Spleen (tissue), 11 donors: ENCODE measurements around the gene FARP1. TPM values are rescaled to one million over a fixed set of nuclear protein-coding genes. Genes with fewer than 3 reads are reported as not detected.

Source experiments
- DNase-seq: peaks from one replicate; pipeline ENCODE4 v3.0.0-alpha.2; 2020
- H3K27ac ChIP-seq, 8 donors: fragments of 200-600 bp; sonication (generic) in 7 of 8; 1 replicate in 4 of 8; 2 replicates in 4 of 8; pipeline versions ENCODE4 v1.5.0 to v1.8.0; 2016 to 2021; ENCODE audit warnings: inconsistent platforms in 4 of 8, mild to moderate bottlenecking in 4 of 8, moderate library complexity in 1 of 8
- H3K27me3 ChIP-seq, 7 donors: fragments of 200-600 bp; sonication (generic) in 6 of 7; replicated peaks in 1 of 7; 1 replicate in 4 of 7; 2 replicates in 3 of 7; pipeline versions ENCODE4 v1.5.0 to v1.8.0; 2016 to 2021; ENCODE audit warnings: inconsistent platforms in 3 of 7, mild to moderate bottlenecking in 1 of 7
- H3K36me3 ChIP-seq, 6 donors: fragments of 200-600 bp; sonication (generic) in 5 of 6; 1 replicate in 4 of 6; 2 replicates in 2 of 6; pipeline versions ENCODE4 v1.5.0 to v1.8.0; 2016 to 2021; ENCODE audit warnings: inconsistent platforms in 2 of 6
- H3K4me1 ChIP-seq, 6 donors: fragments of 200-600 bp; sonication (generic) in 5 of 6; 1 replicate in 3 of 6; 2 replicates in 3 of 6; pipeline versions ENCODE4 v1.5.0 to v1.8.0; 2016 to 2021; ENCODE audit warnings: inconsistent platforms in 3 of 6
- H3K4me3 ChIP-seq, 8 donors: fragments of 200-600 bp; sonication (generic) in 7 of 8; 1 replicate in 4 of 8; 2 replicates in 4 of 8; pipeline versions ENCODE4 v1.5.0 to v1.8.0; 2016 to 2021; ENCODE audit warnings: inconsistent platforms in 4 of 8, mild to moderate bottlenecking in 4 of 8, moderate library complexity in 2 of 8
- H3K9me3 ChIP-seq, 8 donors: fragments of 200-600 bp; sonication (generic) in 7 of 8; 1 replicate in 4 of 8; 2 replicates in 4 of 8; pipeline versions ENCODE4 v1.5.0 to v1.8.0; 2016 to 2021; ENCODE audit warnings: inconsistent platforms in 4 of 8
- CTCF ChIP-seq, 11 experiments: fragments of 200-600 bp in 7 of 11; fragments of 450-650 bp in 4 of 11; sonication (generic) in 4 of 11; IDR thresholded peaks in 8 of 11; conservative IDR thresholded peaks in 3 of 11; 1 replicate in 7 of 11; 2 replicates in 4 of 11; pipeline versions ENCODE4 v1.4.0 to v1.8.0; 2016 to 2021; ENCODE audit warnings: antibody characterized with exemption in 11 of 11, inconsistent platforms in 4 of 11, mild to moderate bottlenecking in 1 of 11
- POLR2A ChIP-seq, 3 donors: fragments of 450-650 bp; IDR thresholded peaks; one replicate each; pipeline ENCODE4 v1.5.1; 2017; ENCODE audit warnings: antibody characterized with exemption in 3 of 3, mild to moderate bottlenecking in 1 of 3
- POLR2AphosphoS5 ChIP-seq, 3 donors: sonication (generic); formaldehyde crosslinking; IDR thresholded peaks; one replicate each; pipeline ENCODE4 v1.5.1; 2017; ENCODE audit warnings: antibody characterized with exemption in 3 of 3
- WGBS, 5 donors: extraction: QIAGEN DNeasy Blood & Tissue Kit in 3 of 5; methylation state at CpG; one replicate each; pipeline versions ENCODE4 v1.1.5 to v1.1.7; 2013 to 2018; 5-methylcytosine and 5-hydroxymethylcytosine counted together
- intact Hi-C: fragments of 100-400 bp; cut with DNase I; formaldehyde crosslinking; loops from one replicate; pipeline ENCODE4 v1.15.0; 2023; ENCODE audit warnings: low total_unique reads
- polyA plus RNA-seq, 3 donors: library from polyadenylated mRNA; stranded (reverse); fragments of 200-250 nt; gene quantifications; one replicate each; pipeline ENCODE4 v1.2.1, GENCODE V29; 2013
- total RNA-seq, 7 donors: library from RNA; depleted of rRNA in 3 of 7; stranded (reverse); fragments of >200 nt in 3 of 7; fragmentation: NEBNext Ultra II Directional in 4 of 7; extraction: Animal tissue kit (Norgen Biotek cat#: 25700) in 4 of 7; gene quantifications; one replicate each; pipeline versions ENCODE4 v1.1.0 to v1.2.1, GENCODE V29; 2016 to 2021
- donor health status: healthy with polysubstance abuse.
- donor health status: DM: no; HTN: no; CAD: no; lungs with moderate emphysema.
- donor health status: DM: no; HTN: no; CAD: no.
- donor health status: Bipolar disorder and iron deficiency.
- donor health status: healthy.
- donor health status: DM: no; HTN: no; CAD: no.
- donor health status: DM: yes; HTN: yes; CAD: no.

FARP1 gene
- total and polyA plus RNA-seq, 10 donors, result 3.7 to 60.9 (median 33.0) TPM

GRCh38 chr13:98206946-98207345 lies 64.1 kb downstream of the FARP1 start:
- Histone ChIP-seq H3K27ac (no peak overlapping the region), H3K4me1 (peaks cover 0 to 6% (median 2%) of the 10 kb centered on the region in 6 donors), H3K4me3 (no peak overlapping the region), H3K9me3 (peaks cover 0 to 27% (median 16%) of the 10 kb centered on the region in 8 donors), H3K36me3 (no peaks in the 10 kb centered on the region), H3K27me3 (no peaks in the 10 kb centered on the region)
- WGBS, 5 donors, result 79 to 90% (median 80%) methylated on average over 4 of the region's 4 CpGs
- TF ChIP-seq POLR2A (IDR thresholded peaks at IDR 0.05), result no peak
- TF ChIP-seq CTCF (IDR thresholded peaks at IDR 0.05 in 8 of 11, conservative IDR thresholded peaks at IDR 0.05 in 3 of 11), result no peak
- no peak for TF ChIP-seq POLR2AphosphoS5 (IDR thresholded peaks at IDR 0.05)
- no peak for DNase-seq
- intact Hi-C loops, result no loop called here

- intact Hi-C loops, result no loop called here
- Histone ChIP-seq H3K36me3 (no peaks in the 10 kb centered on the region), H3K9me3 (peaks cover 0 to 27% (median 16%) of the 10 kb centered on the region in 8 donors), H3K27me3 (no peaks in the 10 kb centered on the region), H3K4me1 (peaks cover 0 to 6% (median 2%) of the 10 kb centered on the region in 6 donors), H3K4me3 (no peak overlapping the region), H3K27ac (no peak overlapping the region)
- no peak for DNase-seq
- WGBS, 5 donors, result 68 to 91% (median 85%) methylated on average over 4 of the region's 4 CpGs
- TF ChIP-seq POLR2A (IDR thresholded peaks at IDR 0.05) (no peak), POLR2AphosphoS5 (IDR thresholded peaks at IDR 0.05) (no peak), CTCF (IDR thresholded peaks at IDR 0.05 in 8 of 11, conservative IDR thresholded peaks at IDR 0.05 in 3 of 11) (no peak)
These were observed 64.5 kb downstream of the FARP1 start for GRCh38 chr13:98207416-98207815.

- no peak for DNase-seq
- H3K27me3 ChIP-seq, result no peaks in the 10 kb centered on the region
- TF ChIP-seq POLR2AphosphoS5 (IDR thresholded peaks at IDR 0.05), result no peak
- TF ChIP-seq POLR2A (IDR thresholded peaks at IDR 0.05), result no peak
- TF ChIP-seq CTCF (IDR thresholded peaks at IDR 0.05 in 8 of 11, conservative IDR thresholded peaks at IDR 0.05 in 3 of 11), result no peak
- H3K36me3 ChIP-seq, result peaks cover 0 to 4% (median 0%) of the 10 kb centered on the region in 6 donors
- intact Hi-C loops, result no loop called here
- WGBS, 5 donors, result 80 to 92% (median 87%) methylated on average over 5 of the region's 5 CpGs
- H3K4me3 ChIP-seq, result no peak overlapping the region
- peaks cover 0 to 27% (median 16%) of the 10 kb centered on the region in 8 donors for H3K9me3 ChIP-seq
- no peak overlapping the region for H3K27ac ChIP-seq
- H3K4me1 ChIP-seq, result peaks cover 0 to 7% (median 2%) of the 10 kb centered on the region in 6 donors
These were observed 65.7 kb downstream of the FARP1 start for GRCh38 chr13:98208606-98209005.

GRCh38 chr13:98212763-98213162 lies 69.9 kb downstream of the FARP1 start:
- Histone ChIP-seq H3K36me3 (peaks cover 0 to 9% (median 0%) of the 10 kb centered on the region in 6 donors), H3K27ac (no peak overlapping the region), H3K27me3 (no peaks in the 10 kb centered on the region), H3K4me3 (no peak overlapping the region), H3K4me1 (peaks cover 0 to 32% (median 11%) of the 10 kb centered on the region in 6 donors), H3K9me3 (no peaks in the 10 kb centered on the region)
- intact Hi-C loops, result no loop called here
- 90 to 96% (median 91%) methylated on average over 5 of the region's 5 CpGs for WGBS, 5 donors
- TF ChIP-seq POLR2AphosphoS5 (IDR thresholded peaks at IDR 0.05) (no peak), POLR2A (IDR thresholded peaks at IDR 0.05) (no peak), CTCF (IDR thresholded peaks at IDR 0.05 in 8 of 11, conservative IDR thresholded peaks at IDR 0.05 in 3 of 11) (no peak)
- DNase-seq, result no peak
